Measurements from ENCODE around the gene OS9.

DNA sequence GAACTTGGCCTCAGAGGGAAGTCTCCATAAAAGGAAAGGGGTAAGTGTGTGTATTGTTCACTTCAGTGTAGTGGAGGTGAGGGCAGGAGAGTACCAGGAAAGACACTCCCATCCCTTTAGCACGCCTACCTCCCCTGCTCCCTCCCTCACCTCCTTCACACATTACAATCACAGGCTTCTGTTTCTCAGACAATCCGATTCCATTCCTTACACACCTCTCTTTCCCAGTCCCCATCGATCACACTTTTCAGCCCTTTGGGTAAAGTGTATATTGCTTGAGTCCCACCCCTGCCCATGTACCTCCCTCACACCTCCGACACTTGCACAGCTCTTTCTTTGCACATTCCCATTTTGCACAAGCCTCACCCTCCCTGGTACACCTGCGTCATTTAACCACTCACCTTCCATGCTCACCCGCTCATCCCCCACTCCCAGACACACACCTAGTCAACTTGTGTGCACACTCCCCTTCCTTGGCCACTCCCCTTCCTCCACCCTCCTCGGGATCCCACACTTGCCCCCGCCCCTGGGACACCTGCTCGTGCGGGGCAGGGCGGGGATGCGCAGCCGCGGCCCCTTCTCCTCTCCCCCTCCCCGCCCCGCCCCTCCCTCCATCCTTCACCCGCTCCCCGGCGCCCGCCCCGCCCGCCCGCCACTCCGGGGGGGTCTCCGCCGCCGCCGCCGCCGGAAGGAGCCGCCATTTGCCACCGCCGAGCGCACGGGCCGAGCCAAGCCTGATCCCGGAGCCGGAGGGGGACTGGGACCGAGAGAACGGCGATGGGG, 60.7 kb downstream of the OS9 start, which contains the start of gene MARCHF9:
- TF ChIP-seq, protein P1, sequence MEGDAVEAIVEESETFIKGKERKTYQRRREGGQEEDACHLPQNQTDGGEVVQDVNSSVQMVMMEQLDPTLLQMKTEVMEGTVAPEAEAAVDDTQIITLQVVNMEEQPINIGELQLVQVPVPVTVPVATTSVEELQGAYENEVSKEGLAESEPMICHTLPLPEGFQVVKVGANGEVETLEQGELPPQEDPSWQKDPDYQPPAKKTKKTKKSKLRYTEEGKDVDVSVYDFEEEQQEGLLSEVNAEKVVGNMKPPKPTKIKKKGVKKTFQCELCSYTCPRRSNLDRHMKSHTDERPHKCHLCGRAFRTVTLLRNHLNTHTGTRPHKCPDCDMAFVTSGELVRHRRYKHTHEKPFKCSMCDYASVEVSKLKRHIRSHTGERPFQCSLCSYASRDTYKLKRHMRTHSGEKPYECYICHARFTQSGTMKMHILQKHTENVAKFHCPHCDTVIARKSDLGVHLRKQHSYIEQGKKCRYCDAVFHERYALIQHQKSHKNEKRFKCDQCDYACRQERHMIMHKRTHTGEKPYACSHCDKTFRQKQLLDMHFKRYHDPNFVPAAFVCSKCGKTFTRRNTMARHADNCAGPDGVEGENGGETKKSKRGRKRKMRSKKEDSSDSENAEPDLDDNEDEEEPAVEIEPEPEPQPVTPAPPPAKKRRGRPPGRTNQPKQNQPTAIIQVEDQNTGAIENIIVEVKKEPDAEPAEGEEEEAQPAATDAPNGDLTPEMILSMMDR (conservative IDR thresholded peaks at IDR 0.05; ENCODE audit: low read depth, low read length), result no peak
- TF ChIP-seq EZH2 (IDR thresholded peaks at IDR 0.05; ENCODE audit: low read length, unreplicated experiment), result no peak
- TF ChIP-seq EZH2phosphoT487 (IDR thresholded peaks at IDR 0.05; ENCODE audit: borderline replicate concordance, low read length), result no peak

All from PC-3 (cell line).